Nucleus accumbens (tissue), 56 donors: Measurements from ENCODE around the gene KCNIP4.
A peak's percentile ranks its signal among the peaks of the same experiment; 100 is the strongest.

Experiments
- DNase-seq, 56 donors: peaks; one replicate each; lab custom pipeline; 2025; lab: John Stamatoyannopoulos, UW

KCNIP4 gene

GRCh38 chr4:21117541-21118180 is 830.9 kb downstream of the KCNIP4 start:
- DNase-seq: peak in 5 of 56 donors; percentile 1 to 28 (median 9)

DNA sequence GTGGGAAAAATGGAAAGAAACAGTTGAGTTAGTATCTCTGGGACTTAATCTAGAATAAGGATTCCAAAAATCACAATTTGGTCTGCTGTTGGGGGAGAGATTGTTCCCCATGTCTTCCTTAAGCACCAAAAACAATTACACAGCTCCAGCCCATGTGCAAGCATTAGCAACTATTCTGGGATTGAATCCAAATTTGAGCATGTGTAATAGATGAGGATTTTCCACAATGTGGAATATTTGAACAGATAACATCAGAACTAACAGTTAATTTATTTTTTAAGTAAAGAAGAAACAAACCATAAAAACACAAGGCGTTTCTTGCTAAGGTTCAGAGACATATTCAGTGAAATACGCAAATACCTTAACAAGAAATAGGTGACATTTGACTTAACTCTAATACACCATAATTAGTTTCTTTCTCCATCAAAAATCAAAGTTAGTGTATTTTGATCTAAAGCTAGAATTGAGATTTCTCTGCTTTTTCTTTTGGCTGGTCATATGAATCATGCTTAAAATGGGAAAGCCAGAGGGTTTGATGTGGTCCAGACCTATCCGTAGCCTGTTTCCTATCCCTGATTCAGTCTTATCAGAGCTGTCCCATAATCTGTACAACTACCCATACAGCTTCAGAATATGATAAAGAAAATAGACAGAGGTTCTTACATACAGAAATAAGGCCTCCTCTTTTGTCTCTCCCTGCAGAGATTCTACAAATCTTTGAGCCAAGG is 834.9 kb downstream of the KCNIP4 start:
- DNase-seq: no peak

GRCh38 chr4:21102667-21103066 is 845.9 kb downstream of the KCNIP4 start:
- no peak for DNase-seq

- DNase-seq: no peak
These were observed 850.7 kb downstream of the KCNIP4 start for GRCh38 chr4:21097865-21098264.

DNA sequence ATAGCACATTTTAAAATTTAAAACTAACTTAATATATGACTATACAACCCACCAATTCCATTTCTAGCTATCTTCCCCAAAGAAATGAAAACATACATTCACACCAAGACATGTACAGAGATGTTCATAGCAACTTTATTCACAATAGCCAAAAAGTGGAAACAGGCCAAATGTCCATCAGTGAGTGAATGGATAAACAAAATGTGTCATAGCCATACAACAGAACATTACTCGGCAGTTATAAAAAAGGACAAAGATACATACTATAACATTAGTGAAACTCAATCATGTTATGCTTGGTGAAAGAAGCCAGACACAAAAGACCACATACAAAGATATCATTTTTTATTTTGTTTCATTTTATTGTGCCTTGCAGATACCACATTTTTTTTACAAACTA is 851.5 kb downstream of the KCNIP4 start:
- no peak for DNase-seq

GRCh38 chr4:21092531-21092930 is 856.0 kb downstream of the KCNIP4 start:
- no peak for DNase-seq

GRCh38 chr4:21090094-21090666 is 858.4 kb downstream of the KCNIP4 start:
- no peak for DNase-seq

- DNase-seq: no peak
These were observed 865.2 kb downstream of the KCNIP4 start for GRCh38 chr4:21083413-21083812.

DNA sequence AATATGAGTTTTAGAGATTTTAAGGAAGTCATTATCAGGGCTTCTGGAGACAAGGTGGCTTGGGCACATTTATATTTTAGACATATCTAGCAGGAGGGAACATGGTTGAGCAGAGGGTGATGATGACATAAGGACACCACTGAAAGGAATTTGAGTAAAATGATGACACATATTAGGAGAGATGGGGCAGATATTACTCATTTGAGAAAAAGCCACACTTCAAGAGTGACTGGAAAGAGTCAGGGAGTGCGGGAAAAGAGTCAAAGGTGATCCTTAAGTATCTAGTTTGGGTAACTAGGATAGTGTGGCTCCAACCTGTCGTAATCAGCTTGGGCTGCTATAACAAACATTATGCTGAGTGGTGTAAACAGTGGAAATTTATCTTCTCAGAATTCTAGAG is 870.6 kb downstream of the KCNIP4 start:
- no peak for DNase-seq

- no peak for DNase-seq
These were observed 881.2 kb downstream of the KCNIP4 start for GRCh38 chr4:21067351-21067750.

DNA sequence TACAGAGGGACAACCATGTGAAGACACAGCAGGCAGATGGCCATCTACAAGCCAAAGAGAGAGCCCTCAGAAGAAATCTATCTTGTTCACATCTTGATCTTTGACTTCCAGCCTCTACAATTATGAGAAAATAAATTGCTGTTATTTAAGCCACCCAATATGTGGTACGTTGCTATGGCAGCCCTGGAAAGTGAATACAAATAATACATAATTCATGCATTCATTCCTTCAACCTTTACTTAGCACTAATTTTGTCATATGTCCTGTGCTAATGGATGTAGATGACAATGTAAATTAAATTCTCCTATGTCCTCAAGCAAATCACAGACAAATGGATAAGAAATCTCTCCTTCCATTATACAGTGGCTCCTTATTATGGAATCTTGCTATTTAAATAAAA is 886.7 kb downstream of the KCNIP4 start:
- DNase-seq: no peak

- DNase-seq: no peak
These were observed 902.4 kb downstream of the KCNIP4 start for GRCh38 chr4:21046141-21046540.

- DNase-seq: no peak
These were observed 903.5 kb downstream of the KCNIP4 start for GRCh38 chr4:21045119-21045518.

DNA sequence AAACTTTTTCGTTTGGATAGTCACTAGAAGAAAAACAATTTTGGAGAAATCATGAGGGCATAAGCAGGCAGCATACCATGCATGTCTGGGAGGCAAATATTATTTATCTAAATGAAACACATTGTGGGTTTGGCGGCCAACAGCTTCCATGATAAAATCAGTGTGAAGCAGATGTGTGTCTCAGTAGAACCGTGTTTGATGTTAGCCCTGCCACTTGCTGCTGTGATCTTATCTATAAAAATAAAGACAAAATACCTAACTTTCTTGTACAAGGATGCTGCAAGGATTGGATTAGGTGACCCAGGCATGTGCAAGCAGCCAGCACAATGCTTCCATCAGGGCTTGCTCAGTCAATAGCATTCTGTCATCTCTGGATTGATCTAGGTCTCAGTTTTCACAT is 906.9 kb downstream of the KCNIP4 start:
- no peak for DNase-seq

DNA sequence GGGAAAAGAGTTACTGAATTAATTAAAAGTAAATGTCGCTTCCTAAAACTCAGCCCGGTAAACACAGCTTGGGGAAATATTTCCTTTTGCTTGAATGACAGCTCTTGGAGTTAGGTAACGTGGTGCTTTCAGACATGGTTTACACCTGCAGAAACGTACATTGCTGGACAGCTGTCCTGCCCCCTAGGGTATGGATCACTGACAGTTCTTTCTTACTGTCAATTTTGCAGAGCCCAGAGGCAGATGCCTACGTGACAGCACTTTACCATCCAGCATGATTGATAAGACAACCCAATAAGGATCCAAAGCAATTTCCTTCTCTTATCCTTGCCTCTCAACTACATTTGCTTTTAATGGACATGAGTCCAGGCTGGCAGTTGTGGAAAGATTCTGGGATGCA is 913.8 kb downstream of the KCNIP4 start:
- DNase-seq: no peak

DNA sequence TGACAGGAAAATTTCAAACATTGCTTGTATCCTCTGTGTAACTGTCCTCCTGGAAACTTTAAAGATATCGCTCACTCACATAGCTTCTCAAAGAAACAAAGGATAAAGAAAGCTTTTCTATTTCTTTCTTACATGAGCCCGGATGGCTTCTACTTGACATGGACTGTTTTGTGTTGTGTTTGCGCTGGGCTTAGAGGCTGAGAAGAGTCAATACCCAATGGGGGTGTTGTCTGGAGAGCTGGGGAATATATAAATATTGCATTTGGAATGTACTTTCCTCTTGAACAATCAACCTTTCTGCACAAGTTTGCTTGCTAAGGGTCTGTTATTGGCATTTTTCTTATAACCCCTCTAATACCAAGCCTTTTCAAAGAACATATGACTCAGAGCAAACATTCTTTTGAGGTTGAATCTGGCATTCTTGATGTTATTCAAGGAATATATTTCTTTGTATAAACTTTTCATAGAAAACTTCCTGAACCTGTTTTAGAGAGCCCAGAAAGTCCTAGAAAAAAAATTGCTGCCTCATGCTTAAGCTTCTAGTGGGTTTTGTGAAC is 916.4 kb downstream of the KCNIP4 start:
- no peak for DNase-seq

- DNase-seq: no peak
These were observed 929.8 kb downstream of the KCNIP4 start for GRCh38 chr4:21018817-21019216.

DNA sequence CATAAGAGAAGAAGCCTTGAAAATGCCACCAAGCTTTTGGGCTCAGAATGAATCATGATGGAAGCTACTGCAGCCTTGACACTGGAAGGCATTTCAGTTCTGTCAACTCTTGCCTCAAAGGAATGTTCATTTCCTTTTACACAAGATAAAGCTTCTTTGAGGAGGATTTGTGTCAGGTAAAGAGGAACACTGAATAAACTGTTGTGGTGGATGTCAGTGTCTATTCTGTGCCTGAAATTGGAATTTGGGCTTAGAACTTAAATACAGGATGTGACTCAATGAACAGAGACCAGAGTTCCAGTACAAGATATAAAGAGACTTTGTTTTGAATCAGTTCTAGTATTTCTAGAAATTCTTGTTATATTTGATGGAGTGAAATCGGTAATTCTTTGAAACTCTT is 935.1 kb downstream of the KCNIP4 start:
- DNase-seq: no peak

DNA sequence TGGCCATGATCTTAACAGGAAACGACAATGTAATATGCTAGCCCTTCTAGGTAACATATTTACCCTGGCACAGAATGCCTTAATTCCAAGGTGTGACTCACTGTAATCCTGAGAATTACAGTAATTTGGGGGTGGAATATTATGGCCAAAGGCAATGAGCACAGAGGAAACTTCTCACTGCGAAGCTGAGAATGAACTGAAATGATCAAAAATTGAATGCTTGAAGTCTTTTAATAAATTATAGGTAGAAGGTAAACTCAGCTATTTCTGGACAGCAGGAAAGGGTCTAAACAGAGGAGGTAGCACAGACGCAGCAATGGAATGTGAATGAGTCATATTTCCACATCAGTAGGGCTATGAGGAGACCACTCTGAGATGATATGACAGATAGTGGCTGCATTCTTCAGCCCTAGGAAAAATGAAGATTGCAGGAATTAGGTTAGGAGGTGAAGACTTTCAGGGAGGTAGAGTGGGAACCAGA is 935.7 kb downstream of the KCNIP4 start:
- no peak for DNase-seq

DNA sequence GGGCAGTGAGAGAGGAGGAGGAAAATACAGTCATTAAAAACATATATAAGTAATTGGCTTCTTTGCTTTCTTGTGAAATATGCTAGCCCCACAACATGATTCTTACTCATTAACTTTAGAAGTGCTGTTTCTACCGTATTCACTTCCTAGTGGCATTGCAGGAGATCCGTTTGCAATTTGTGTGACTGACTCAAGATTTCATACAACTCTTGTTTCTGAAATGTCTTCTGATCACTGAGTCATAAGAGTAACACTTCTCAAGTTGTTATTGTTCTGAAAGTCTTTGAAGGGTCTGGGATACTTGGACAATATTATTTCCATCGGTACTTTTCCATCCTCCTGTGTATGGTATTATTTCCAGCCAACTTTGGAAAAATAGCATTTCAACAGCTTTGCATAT is 937.5 kb downstream of the KCNIP4 start:
- DNase-seq: no peak

DNA sequence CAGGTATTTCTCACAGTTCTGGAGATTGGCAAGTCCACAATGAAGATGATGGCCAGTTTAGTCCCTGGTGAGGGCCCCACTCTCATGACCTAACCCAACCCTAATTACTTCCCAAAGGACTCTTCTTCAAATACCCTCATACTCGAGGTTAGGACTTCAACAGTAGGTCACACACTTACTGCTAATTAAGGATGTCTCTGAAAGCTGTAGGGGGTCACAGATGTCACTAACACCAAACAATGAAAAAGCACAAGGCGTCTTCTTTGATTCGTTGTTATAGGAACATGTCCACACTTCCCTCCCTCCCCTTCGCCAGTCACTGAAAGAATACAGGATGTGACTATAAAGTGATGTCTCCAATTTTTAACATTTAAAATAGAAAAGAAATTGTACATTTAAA is 938.6 kb downstream of the KCNIP4 start:
- DNase-seq: no peak

- no peak for DNase-seq
These were observed 942.9 kb downstream of the KCNIP4 start for GRCh38 chr4:21005647-21006046.
